SK-N-SH (cell line): Measurements from ENCODE around the gene KRTAP29-1. TPM values are rescaled to one million over a fixed set of nuclear protein-coding genes. Genes with fewer than 3 reads are reported as not detected.

Experiments used
- CTCF ChIA-PET: fragments of 300-600, 350-600 bp; formaldehyde crosslinking; extraction: SDS; loops from one replicate; lab custom pipeline; 2021; lab: Yijun Ruan, JAX
- POLR2A ChIA-PET: fragments of 350-600 bp; sonication (Branson Sonifier 250); formaldehyde crosslinking; extraction: SDS; loops from one replicate; lab custom pipeline; 2020; ENCODE audit warnings: antibody characterized with exemption, inconsistent platforms; lab: Yijun Ruan, JAX
- DNase-seq: peaks from one replicate; pipeline ENCODE4 v3.0.0; 2012
- H2AFZ ChIP-seq: fragments of 200-600 bp; sonication (generic); 2 replicates; pipeline ENCODE4 v1.8.1; 2016; ENCODE audit warnings: antibody characterized with exemption, mild to moderate bottlenecking, low read depth
- H3F3A ChIP-seq: fragments of 200-600 bp; sonication (generic); replicated peaks from 2 replicates; pipeline ENCODE3; 2016; ENCODE audit warnings: antibody characterized with exemption, mild to moderate bottlenecking; ENCODE audit not compliant: insufficient read depth
- H3K27ac ChIP-seq, 2 experiments: fragments of 200-500 bp in 1 of 2; fragments of 200-600 bp in 1 of 2; sonication (Bioruptor generic) in 1 of 2; sonication (generic), shearing (Covaris generic) in 1 of 2; 2 replicates each; pipeline versions ENCODE4 v1.5.1 to v1.6.1; 2014 to 2016; ENCODE audit warnings: low read depth in 2 of 2, inconsistent platforms in 1 of 2, low read length in 1 of 2, mild to moderate bottlenecking in 1 of 2, mixed read lengths in 1 of 2
- H3K27me3 ChIP-seq: fragments of 200-600 bp; sonication (generic), shearing (Covaris generic); 2 replicates; pipeline ENCODE4 v1.6.1; 2016; ENCODE audit warnings: mixed run types; ENCODE audit not compliant: insufficient read depth
- H3K36me3 ChIP-seq, 2 experiments: fragments of 200-500 bp in 1 of 2; fragments of 200-600 bp in 1 of 2; sonication (Bioruptor generic) in 1 of 2; sonication (generic) in 1 of 2; replicated peaks in 1 of 2; 2 replicates each; pipeline versions ENCODE3 to v1.5.1; 2014 to 2016; ENCODE audit warnings: low read length in 1 of 2, mild to moderate bottlenecking in 1 of 2; ENCODE audit not compliant: insufficient read depth in 2 of 2, control insufficient read depth in 1 of 2
- H3K4me1 ChIP-seq, 2 experiments: fragments of 200-500 bp in 1 of 2; fragments of 200-600 bp in 1 of 2; sonication (Bioruptor generic) in 1 of 2; sonication (generic), shearing (Covaris generic) in 1 of 2; 2 replicates each; pipeline versions ENCODE4 v1.5.1 to v1.6.1; 2014 to 2016; ENCODE audit warnings: low read depth in 1 of 2, low read length in 1 of 2, mixed run types in 1 of 2; ENCODE audit not compliant: insufficient read depth in 2 of 2, control insufficient read depth in 1 of 2
- H3K4me2 ChIP-seq: fragments of 200-600 bp; sonication (generic), shearing (Covaris generic); 2 replicates; pipeline ENCODE4 v1.6.1; 2017; ENCODE audit warnings: mixed run types
- H3K4me3 ChIP-seq, 2 experiments: fragments of 200-500 bp in 1 of 2; fragments of 200-600 bp in 1 of 2; sonication (Bioruptor generic) in 1 of 2; sonication (generic), shearing (Covaris generic) in 1 of 2; 2 replicates each; pipeline versions ENCODE4 v1.5.1 to v1.8.1; 2014 to 2016; ENCODE audit warnings: low read depth in 2 of 2, inconsistent platforms in 1 of 2, low read length in 1 of 2, mild to moderate bottlenecking in 1 of 2, mixed read lengths in 1 of 2, moderate library complexity in 1 of 2
- H3K79me2 ChIP-seq: fragments of 200-600 bp; sonication (generic); 2 replicates; pipeline ENCODE4 v1.8.1; 2017; ENCODE audit warnings: mild to moderate bottlenecking; ENCODE audit not compliant: insufficient read depth
- H3K9ac ChIP-seq: fragments of 200-600 bp; sonication (generic); 2 replicates; pipeline ENCODE4 v1.6.1; 2017; ENCODE audit warnings: mixed run types
- H3K9me2 ChIP-seq: fragments of 200-600 bp; sonication (generic); 2 replicates; pipeline ENCODE4 v1.6.1; 2017; ENCODE audit warnings: mixed run types
- H3K9me3 ChIP-seq: fragments of 200-600 bp; sonication (generic); 2 replicates; pipeline ENCODE4 v1.6.1; 2017; ENCODE audit warnings: mixed run types, mild to moderate bottlenecking, moderate library complexity
- H4K20me1 ChIP-seq: fragments of 200-600 bp; sonication (generic); 2 replicates; pipeline ENCODE4 v1.6.1; 2017; ENCODE audit warnings: mild to moderate bottlenecking, mixed run types; ENCODE audit not compliant: insufficient read depth
- FOSL2 ChIP-seq: IDR thresholded peaks from 2 replicates; pipeline ENCODE4 v1.4.0; 2012; ENCODE audit warnings: low read depth, mild to moderate bottlenecking, moderate library complexity, borderline replicate concordance
- GABPA ChIP-seq: IDR thresholded peaks from 2 replicates; pipeline ENCODE4 v1.4.0; 2012; ENCODE audit warnings: low read depth, mild to moderate bottlenecking
- JUND ChIP-seq: IDR thresholded peaks from 2 replicates; pipeline ENCODE4 v1.4.0; 2012
- MEF2A ChIP-seq: IDR thresholded peaks from 2 replicates; pipeline ENCODE4 v1.4.0; 2012; ENCODE audit warnings: low read depth, borderline replicate concordance
- NFIC ChIP-seq: IDR thresholded peaks from 2 replicates; pipeline ENCODE4 v1.4.0; 2012; ENCODE audit warnings: borderline replicate concordance
- NRF1 ChIP-seq: IDR thresholded peaks from 2 replicates; pipeline ENCODE4 v1.6.1; 2012; ENCODE audit warnings: low read depth, mild to moderate bottlenecking, low read length
- POLR2AphosphoS5 ChIP-seq: IDR thresholded peaks from 2 replicates; pipeline ENCODE4 v1.6.1; 2012; ENCODE audit warnings: low read depth, low read length
- RCOR1 ChIP-seq: fragments of 150-350 bp; IDR thresholded peaks from 2 replicates; pipeline ENCODE4 v1.6.1; 2017; ENCODE audit warnings: antibody characterized with exemption, low read length
- RXRA ChIP-seq: IDR thresholded peaks from 2 replicates; pipeline ENCODE4 v1.4.0; 2012; ENCODE audit warnings: low read depth, mild to moderate bottlenecking, borderline replicate concordance
- SIN3A ChIP-seq: IDR thresholded peaks from 2 replicates; pipeline ENCODE4 v1.6.1; 2012; ENCODE audit warnings: low read depth, mild to moderate bottlenecking, low read length, moderate library complexity, borderline replicate concordance
- SMC3 ChIP-seq: IDR thresholded peaks from 2 replicates; pipeline ENCODE4 v1.6.1; 2012; ENCODE audit warnings: low read depth, low read length, improper control_type of control experiment
- TAF1 ChIP-seq: IDR thresholded peaks from 2 replicates; pipeline ENCODE4 v1.6.1; 2012; ENCODE audit warnings: low read depth, mild to moderate bottlenecking, low read length, moderate library complexity, borderline replicate concordance
- TCF12 ChIP-seq: IDR thresholded peaks from 2 replicates; pipeline ENCODE4 v1.4.0; 2012
- TEAD4 ChIP-seq: IDR thresholded peaks from 2 replicates; pipeline ENCODE4 v1.4.0; 2012; ENCODE audit warnings: mild to moderate bottlenecking, borderline replicate concordance; ENCODE audit not compliant: insufficient read depth
- WGBS: methylation state at CpG from one replicate; pipeline ENCODE4 v1.1.6; 2017; ENCODE audit warnings: low lambda C conversion rate; 5-methylcytosine and 5-hydroxymethylcytosine counted together
- polyA plus RNA-seq, 3 experiments: library from polyadenylated mRNA; depleted of rRNA; stranded (reverse); fragments of >200 nt; gene quantifications; 2 replicates each; pipeline ENCODE4 v1.2.3, GENCODE V29; 2012
- TF ChIP-seq, protein P1 (sequence below): IDR thresholded peaks from 2 replicates; pipeline ENCODE4 v1.6.1; 2012; ENCODE audit warnings: mild to moderate bottlenecking, low read depth, low read length, moderate library complexity
- TF ChIP-seq, protein P2 (sequence below): IDR thresholded peaks from 2 replicates; pipeline ENCODE4 v1.4.0; 2012; ENCODE audit warnings: low read depth
- TF ChIP-seq, protein P3 (sequence below): fragments of 150-350 bp; IDR thresholded peaks from 2 replicates; pipeline ENCODE4 v1.6.1; 2017; ENCODE audit warnings: antibody characterized with exemption, low read length, low read depth, borderline replicate concordance
- TF ChIP-seq, protein P4 (sequence below): IDR thresholded peaks from 2 replicates; pipeline ENCODE4 v1.4.0; 2012; ENCODE audit warnings: low read depth, borderline replicate concordance
- TF ChIP-seq, protein P5 (sequence below): fragments of 200-600 bp; sonication (generic); IDR thresholded peaks from 2 replicates; pipeline ENCODE4 v1.6.1; 2017; ENCODE audit warnings: antibody characterized with exemption, mild to moderate bottlenecking, moderate library complexity
- TF ChIP-seq, protein P6 (sequence below): IDR thresholded peaks from 2 replicates; pipeline ENCODE4 v1.4.0; 2012; ENCODE audit warnings: low read depth, borderline replicate concordance

KRTAP29-1 gene
- polyA plus RNA-seq, 1 of the 3 experiments (the other 2 are of a cell fraction), result not detected

DNA sequence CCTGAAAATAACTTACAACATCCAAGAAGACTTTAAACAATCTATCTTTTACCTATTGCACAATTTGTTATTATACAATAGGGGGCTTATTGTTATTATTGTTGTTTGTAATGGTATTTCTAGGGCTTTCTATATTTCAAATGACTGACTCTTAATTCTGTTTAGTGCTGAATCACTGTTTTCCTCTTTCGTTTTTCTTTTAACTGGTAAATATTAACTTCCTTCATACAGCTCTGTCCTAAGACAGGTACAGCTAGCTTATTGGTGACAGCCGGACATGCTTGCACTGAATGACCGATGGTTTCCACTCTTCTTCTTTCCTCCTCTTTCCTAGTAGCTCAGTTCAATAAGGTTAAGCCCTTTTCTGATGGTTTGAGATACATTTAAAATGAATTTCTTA, 15.6 kb downstream of the KRTAP29-1 start:
- 8% methylated on average over 3 of the region's 3 CpGs for WGBS
- H3K4me3 ChIP-seq, result no peak overlapping the region
- H3K9me2 ChIP-seq, result no peaks in the 10 kb centered on the region
- H3K36me3 ChIP-seq, result no peaks in the 10 kb centered on the region
- H2AFZ ChIP-seq, result no peak overlapping the region
- no peaks in the 10 kb centered on the region for H3F3A ChIP-seq
- no peak overlapping the region for H3K27ac ChIP-seq
- H3K27me3 ChIP-seq, result peaks cover 43% of the 10 kb centered on the region
- POLR2A ChIA-PET, result no interaction called here
- H4K20me1 ChIP-seq, result no peaks in the 10 kb centered on the region
- no peaks in the 10 kb centered on the region for H3K79me2 ChIP-seq
- CTCF ChIA-PET, result no interaction called here
- H3K4me2 ChIP-seq, result no peak overlapping the region
- no peaks in the 10 kb centered on the region for H3K9me3 ChIP-seq
- H3K9ac ChIP-seq, result no peak overlapping the region
- H3K4me1 ChIP-seq, result no peaks in the 10 kb centered on the region
- TF ChIP-seq GABPA (no peak), TAF1 (no peak), POLR2AphosphoS5 (no peak), MEF2A (no peak), RXRA (no peak), RCOR1 (no peak), SMC3 (no peak), NRF1 (no peak), FOSL2 (no peak), TCF12 (no peak), NFIC (no peak)
- TF ChIP-seq, protein P1, sequence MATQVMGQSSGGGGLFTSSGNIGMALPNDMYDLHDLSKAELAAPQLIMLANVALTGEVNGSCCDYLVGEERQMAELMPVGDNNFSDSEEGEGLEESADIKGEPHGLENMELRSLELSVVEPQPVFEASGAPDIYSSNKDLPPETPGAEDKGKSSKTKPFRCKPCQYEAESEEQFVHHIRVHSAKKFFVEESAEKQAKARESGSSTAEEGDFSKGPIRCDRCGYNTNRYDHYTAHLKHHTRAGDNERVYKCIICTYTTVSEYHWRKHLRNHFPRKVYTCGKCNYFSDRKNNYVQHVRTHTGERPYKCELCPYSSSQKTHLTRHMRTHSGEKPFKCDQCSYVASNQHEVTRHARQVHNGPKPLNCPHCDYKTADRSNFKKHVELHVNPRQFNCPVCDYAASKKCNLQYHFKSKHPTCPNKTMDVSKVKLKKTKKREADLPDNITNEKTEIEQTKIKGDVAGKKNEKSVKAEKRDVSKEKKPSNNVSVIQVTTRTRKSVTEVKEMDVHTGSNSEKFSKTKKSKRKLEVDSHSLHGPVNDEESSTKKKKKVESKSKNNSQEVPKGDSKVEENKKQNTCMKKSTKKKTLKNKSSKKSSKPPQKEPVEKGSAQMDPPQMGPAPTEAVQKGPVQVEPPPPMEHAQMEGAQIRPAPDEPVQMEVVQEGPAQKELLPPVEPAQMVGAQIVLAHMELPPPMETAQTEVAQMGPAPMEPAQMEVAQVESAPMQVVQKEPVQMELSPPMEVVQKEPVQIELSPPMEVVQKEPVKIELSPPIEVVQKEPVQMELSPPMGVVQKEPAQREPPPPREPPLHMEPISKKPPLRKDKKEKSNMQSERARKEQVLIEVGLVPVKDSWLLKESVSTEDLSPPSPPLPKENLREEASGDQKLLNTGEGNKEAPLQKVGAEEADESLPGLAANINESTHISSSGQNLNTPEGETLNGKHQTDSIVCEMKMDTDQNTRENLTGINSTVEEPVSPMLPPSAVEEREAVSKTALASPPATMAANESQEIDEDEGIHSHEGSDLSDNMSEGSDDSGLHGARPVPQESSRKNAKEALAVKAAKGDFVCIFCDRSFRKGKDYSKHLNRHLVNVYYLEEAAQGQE, result no peak
- TF ChIP-seq, protein P2, sequence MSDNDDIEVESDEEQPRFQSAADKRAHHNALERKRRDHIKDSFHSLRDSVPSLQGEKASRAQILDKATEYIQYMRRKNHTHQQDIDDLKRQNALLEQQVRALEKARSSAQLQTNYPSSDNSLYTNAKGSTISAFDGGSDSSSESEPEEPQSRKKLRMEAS, result no peak
- TF ChIP-seq, protein P3, sequence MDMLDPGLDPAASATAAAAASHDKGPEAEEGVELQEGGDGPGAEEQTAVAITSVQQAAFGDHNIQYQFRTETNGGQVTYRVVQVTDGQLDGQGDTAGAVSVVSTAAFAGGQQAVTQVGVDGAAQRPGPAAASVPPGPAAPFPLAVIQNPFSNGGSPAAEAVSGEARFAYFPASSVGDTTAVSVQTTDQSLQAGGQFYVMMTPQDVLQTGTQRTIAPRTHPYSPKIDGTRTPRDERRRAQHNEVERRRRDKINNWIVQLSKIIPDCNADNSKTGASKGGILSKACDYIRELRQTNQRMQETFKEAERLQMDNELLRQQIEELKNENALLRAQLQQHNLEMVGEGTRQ, result no peak
- DNase-seq, result no peak

DNA sequence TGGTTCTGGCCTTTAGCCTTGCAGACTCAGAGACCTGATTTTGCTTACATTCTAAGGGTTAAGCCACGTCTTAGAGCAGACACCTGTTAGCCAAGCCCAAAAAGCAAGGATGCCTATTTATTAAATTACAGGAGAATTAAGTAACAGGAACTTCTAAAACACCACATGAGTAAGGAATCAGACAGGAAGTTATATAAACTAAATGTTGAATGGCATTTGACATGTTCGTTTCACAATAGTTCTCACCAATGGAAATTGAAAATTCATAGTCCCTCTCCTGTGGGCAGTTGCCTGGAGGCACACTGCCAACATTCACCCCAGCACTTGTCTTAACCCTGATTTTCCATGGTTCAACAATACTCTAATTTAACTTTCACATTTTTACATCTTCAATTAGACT, 18.1 kb downstream of the KRTAP29-1 start:
- Histone ChIP-seq H3K36me3 (no peaks in the 10 kb centered on the region), H3K9me3 (no peaks in the 10 kb centered on the region), H2AFZ (no peak overlapping the region), H3K79me2 (no peaks in the 10 kb centered on the region), H3K27ac (no peak overlapping the region), H3K27me3 (peaks cover 21% of the 10 kb centered on the region), H3K4me1 (no peaks in the 10 kb centered on the region), H3F3A (no peaks in the 10 kb centered on the region), H4K20me1 (no peaks in the 10 kb centered on the region), H3K9ac (no peak overlapping the region), H3K4me2 (no peak overlapping the region), H3K4me3 (no peak overlapping the region), H3K9me2 (no peaks in the 10 kb centered on the region)
- 9% methylated on average over 2 of the region's 2 CpGs for WGBS
- DNase-seq, result no peak
- ChIA-PET CTCF (interaction anchor here (1.0 kb wide), 1 partner anchor 264 kb away, joined by 4 read pairs; no protein-coding TSS in a partner anchor), POLR2A (no interaction called here)
- TF ChIP-seq MEF2A (no peak), FOSL2 (no peak), JUND (no peak), TEAD4 (no peak), POLR2AphosphoS5 (no peak), SIN3A (no peak)
- TF ChIP-seq, protein P4, sequence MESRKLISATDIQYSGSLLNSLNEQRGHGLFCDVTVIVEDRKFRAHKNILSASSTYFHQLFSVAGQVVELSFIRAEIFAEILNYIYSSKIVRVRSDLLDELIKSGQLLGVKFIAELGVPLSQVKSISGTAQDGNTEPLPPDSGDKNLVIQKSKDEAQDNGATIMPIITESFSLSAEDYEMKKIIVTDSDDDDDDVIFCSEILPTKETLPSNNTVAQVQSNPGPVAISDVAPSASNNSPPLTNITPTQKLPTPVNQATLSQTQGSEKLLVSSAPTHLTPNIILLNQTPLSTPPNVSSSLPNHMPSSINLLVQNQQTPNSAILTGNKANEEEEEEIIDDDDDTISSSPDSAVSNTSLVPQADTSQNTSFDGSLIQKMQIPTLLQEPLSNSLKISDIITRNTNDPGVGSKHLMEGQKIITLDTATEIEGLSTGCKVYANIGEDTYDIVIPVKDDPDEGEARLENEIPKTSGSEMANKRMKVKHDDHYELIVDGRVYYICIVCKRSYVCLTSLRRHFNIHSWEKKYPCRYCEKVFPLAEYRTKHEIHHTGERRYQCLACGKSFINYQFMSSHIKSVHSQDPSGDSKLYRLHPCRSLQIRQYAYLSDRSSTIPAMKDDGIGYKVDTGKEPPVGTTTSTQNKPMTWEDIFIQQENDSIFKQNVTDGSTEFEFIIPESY, result no peak
- TF ChIP-seq, protein P5, sequence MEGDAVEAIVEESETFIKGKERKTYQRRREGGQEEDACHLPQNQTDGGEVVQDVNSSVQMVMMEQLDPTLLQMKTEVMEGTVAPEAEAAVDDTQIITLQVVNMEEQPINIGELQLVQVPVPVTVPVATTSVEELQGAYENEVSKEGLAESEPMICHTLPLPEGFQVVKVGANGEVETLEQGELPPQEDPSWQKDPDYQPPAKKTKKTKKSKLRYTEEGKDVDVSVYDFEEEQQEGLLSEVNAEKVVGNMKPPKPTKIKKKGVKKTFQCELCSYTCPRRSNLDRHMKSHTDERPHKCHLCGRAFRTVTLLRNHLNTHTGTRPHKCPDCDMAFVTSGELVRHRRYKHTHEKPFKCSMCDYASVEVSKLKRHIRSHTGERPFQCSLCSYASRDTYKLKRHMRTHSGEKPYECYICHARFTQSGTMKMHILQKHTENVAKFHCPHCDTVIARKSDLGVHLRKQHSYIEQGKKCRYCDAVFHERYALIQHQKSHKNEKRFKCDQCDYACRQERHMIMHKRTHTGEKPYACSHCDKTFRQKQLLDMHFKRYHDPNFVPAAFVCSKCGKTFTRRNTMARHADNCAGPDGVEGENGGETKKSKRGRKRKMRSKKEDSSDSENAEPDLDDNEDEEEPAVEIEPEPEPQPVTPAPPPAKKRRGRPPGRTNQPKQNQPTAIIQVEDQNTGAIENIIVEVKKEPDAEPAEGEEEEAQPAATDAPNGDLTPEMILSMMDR, result no peak
- TF ChIP-seq, protein P6, sequence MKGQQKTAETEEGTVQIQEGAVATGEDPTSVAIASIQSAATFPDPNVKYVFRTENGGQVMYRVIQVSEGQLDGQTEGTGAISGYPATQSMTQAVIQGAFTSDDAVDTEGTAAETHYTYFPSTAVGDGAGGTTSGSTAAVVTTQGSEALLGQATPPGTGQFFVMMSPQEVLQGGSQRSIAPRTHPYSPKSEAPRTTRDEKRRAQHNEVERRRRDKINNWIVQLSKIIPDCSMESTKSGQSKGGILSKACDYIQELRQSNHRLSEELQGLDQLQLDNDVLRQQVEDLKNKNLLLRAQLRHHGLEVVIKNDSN, result no peak
